Effector CD8-positive, alpha-beta T cell (primary cell): Measurements from ENCODE around the gene FANCC.

ENCODE experiments used
- DNase-seq: peaks from one replicate; lab custom pipeline; 2025; lab: John Stamatoyannopoulos, UW

FANCC gene

DNA sequence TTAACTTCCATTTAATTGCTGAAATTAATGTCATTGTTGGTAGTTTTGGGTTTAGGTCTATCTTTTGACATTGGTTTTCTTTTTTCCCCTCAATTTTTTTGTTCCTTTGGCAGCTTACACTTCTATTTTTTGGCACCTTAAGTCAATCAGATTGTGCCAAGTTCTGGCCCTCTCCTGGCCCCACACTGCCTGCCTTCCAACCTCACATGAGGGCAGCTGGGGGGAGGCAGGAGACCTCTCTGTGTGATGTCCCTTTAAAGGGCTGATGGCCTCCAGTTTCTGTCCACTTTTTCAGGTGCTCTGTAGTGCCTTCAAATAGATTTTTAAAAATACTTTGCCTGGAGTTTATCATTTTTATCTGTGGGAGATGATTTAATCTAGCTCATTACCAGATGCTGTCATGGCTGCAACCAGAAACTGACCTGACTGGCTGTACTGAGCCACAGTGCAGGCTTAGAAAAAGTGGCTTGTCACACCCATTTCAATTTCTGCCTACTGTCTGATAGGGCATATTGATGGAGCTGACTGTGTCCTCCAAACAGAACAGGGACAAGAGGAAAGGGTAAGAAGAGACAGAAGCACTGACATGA, 196.6 kb downstream of the FANCC start:
- no peak for DNase-seq

DNA sequence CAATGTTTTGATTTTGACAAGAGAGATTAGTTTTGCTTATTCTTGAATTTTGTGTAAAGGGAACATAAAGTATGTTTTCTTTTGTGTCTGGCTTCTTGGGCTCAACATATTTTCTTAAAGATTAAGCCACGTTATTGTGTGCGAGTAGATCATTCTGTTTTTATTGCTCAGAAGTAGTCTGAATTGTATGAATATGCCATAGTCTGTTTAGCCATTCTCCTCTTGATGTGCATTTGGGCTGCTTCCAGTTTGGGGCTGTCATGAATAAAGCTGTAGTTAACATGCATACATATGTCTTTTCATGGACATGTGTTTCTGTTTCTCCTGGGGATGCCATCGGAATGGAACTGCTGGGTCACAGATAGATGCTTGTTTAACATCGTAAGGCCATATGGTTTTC, 198.9 kb downstream of the FANCC start:
- DNase-seq, result no peak

DNA sequence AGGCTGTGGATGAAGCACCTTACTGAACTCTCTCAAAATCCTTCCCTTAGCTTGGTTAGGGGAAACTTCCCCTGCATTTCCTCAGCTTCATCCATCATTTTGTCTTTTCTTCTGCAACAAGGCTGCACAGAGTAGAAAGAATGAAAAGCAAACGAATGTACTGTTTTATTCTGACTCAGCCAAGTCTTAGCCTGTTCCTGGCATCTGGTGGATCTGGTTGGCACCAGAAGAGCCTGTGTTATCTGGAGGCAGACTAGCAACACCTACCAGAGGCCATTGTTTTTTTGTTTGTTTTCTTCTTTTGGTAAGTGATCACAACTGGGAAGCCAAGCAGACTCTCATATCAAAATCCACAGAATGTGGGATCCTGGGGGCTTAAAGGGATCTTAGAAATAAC, 200.7 kb downstream of the FANCC start:
- DNase-seq, result no peak

DNA sequence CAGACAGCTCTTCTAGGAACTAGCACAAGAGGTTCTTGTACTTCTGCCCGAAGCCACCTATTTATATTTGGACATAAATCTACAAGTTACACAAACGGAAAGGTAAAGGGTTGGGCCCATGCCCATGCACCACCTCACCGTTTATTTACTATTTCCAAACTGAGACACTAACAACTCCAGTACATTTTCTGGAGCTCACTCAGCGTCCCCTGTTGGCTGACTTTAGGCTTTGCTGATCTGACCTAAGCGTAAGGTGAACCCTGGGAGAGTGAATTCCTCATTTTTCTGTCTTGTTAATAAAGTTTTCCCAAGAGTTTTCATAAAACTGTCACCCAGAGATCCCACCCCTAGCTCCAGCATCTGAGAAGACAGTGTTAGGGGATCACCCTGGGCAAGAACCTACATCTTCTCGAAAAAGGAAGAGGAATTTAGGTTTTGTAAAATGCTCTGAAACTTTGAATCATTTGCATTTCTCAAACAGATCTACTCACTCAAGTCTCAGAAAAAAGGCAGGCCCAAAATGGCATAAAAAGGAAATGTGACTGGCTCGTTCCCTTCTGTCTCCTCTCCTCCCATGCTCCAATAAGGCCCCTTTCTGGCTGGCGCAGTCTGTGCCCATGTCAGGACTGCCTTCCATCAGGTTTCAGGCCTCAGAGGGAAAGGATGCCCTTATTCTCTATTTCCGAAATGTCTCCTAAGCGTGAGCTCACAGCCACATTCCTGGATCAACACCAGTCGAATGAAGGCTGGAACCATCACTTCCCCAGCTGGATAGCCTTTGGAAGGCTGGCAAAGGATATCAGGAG, 201.3 kb downstream of the FANCC start:
- DNase-seq, result no peak

DNA sequence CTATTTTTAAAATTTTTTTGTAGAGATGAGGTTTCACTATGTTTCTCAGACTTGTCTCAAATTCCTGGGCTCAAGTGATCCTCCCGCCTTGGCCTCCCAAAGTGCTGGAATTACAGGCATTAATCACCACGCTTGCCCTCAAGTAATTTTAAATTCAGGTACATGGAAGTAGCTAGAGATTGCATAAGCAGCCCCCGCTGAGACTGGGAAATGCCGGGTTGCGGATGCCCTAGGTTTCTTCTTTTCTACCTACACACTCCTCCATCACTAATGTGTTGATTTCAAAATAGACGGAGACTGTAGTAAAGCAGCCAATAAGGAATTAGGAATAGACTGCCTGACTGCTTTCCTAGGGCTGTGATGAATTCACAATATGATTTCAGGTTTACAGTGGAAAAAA, 202.4 kb downstream of the FANCC start:
- no peak for DNase-seq

DNA sequence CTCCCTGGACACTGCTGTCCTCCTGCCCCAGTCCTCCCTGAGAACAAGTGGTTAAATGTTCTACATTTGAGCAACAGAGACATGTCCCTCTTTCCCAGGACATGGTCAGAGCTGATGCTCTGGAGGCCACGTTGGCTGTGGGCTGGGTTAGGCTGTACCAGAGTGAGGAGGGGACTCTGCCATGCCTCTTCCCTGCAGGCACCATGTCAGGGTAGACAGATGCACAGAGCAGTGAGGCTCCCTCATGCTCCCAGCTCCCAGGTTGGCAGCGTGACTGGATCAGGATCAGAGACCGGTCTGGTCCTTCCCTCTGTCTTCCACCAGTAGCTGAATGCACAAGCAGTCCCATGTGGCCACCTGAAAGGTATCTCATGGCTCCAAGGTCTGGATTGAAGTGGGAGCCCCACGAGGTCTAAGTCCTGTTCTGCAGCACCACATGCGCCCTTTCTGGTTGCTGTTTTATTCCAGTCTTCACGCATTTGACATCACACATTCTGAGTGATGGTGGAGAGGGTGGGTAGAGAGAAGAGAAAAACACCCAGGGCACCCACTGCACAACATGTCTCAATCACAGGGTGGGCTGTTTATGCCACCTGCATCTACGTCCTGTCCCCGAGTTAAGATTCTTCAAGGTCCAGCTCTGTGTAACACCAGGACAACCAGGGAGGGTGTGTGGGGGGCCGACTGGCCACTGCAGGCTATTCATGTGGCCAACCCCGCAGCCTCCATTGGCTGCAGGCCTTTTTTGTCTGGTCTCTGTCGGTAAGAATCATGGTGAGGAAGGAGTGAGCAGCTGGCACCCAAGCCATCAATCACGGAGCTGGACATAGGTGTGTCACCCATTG, 204.9 kb downstream of the FANCC start:
- DNase-seq, result no peak

DNA sequence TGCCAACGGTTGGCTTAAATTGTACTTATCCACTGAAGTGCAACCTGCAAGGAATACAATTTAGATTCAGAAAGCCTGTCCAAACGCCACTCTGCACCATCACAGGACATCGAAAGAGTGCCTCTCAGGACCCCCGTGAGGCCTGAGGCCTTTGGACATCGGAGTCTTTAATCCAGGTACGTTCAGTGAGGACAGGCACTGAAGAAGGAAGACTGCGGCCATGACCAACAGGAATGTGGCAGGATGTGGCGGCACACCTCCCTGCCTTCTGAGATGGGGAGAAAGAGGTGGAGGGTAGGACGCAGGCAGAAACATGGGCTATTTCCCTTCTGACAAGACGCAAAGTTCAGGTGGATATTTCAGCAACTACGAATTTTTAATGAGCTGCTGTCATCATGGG, 205.8 kb downstream of the FANCC start:
- DNase-seq, result no peak

DNA sequence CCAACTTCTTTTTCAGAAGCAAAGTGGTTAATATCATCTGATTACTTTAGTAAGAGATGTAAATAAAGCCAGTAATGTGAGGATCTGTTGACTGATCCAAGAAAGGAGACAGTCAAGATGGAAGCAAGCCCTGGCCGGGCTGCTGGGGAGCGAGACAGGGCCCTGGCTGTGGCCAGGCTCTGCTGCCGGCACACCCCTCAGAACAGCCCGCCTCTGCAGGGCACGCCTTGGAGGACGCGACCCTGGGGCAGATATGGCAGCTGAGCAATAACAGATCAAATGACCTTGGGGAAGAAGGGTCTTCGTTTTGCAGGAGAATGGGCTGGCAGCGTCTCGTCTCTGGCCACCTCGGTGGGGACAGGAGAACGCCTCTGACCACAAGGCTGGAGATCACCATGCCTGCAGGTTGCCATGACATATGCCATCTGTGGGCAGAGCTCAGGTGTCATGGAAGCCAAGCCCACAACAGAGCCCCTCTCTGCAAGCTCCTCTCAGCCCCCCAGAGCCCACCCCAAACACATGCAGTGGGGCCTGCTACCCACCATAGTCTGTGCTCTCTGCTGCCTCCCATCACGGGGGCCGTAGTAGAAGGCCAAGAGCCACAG, 206.5 kb downstream of the FANCC start:
- DNase-seq, result no peak

DNA sequence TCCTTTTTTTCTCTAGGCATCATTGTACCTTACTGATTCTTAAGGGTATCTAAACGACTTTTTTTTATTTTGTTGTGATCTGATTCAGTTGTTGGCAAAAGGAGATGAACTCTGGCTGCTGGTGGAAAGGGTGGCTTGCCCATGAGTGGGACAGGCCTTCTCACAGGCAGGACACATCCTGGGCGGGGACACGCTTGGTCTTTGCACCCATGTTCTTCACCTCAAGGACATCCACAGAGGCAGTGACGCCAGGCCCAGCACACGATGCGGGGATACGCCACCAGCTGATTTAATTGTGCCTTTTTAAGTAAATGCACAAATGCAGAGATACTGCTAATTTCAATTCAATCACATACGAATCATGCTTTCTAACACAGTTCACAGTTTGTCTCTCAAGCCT, 208.1 kb downstream of the FANCC start:
- DNase-seq, result no peak

DNA sequence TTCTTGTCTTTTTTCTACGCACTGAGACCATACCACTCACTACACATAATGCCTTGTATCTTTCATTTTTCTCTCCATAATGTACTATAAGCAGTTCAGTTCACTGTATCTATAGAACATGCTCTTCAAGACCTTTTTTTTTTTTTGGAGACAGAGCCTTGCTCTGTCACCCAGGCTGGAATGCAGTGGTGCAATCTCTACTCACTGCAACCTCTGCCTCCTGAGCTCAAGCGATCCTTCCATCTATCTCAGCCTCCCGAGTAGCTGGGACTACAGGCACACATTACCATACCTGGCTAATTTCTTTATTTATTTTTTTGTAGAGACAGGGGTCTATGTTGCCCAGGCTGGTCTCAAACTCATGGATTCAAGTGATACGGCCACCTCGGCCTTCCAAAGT, 208.7 kb downstream of the FANCC start:
- DNase-seq, result no peak

DNA sequence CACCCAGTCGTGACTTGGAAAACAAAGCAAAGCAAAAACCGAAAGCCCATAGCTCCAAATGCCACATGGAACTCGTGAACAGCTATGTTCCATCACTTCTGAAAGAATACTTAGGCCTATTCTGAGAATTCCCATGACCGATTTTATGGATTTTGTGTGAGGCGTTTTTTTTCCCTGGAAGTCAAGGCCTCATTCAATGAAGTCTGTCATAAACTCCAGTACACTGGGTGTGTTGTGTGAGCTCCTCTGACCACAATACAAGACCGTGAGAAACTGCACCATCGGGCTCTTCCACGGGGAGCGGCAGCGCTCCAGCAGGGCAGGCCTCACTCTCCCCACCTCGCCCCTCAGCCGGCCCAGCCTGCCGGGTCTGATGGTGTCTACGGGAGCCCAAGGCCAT, 209.5 kb downstream of the FANCC start:
- DNase-seq, result no peak

DNA sequence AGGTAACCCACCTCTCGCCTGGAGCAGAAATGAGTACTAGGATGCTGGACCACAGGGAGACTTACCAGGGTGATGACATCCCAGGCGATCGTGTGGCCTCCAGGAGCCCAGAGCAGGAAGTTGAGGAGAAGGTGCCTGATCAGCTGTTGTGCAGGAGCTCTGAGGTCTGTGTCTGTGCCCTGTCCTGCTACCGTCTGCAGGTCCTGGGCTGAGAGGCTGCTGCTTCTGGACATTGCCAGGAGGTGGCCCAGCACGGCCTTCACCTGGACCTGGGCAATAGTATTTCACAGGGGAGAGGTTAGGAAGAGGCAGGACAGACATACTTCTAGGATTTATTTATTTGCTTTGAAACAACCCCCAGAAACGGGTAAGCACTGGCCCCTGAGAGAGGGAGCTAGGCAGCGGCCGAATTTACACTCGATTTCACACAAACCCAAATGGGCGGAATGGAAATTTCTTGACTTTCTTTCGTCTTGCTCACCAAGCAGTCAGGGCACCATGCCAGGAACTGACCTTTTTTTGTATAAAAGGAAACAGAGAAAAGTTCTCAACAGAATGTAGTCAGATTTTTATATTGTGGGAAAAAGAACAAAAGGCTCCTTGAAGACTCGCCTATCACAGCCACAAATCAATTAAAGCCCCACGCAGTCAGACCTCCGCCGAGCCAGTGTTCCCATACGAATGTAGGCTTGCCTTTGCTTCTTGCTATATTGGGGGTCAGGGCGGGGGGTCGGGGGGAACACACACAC, 210.3 kb downstream of the FANCC start:
- no peak for DNase-seq

DNA sequence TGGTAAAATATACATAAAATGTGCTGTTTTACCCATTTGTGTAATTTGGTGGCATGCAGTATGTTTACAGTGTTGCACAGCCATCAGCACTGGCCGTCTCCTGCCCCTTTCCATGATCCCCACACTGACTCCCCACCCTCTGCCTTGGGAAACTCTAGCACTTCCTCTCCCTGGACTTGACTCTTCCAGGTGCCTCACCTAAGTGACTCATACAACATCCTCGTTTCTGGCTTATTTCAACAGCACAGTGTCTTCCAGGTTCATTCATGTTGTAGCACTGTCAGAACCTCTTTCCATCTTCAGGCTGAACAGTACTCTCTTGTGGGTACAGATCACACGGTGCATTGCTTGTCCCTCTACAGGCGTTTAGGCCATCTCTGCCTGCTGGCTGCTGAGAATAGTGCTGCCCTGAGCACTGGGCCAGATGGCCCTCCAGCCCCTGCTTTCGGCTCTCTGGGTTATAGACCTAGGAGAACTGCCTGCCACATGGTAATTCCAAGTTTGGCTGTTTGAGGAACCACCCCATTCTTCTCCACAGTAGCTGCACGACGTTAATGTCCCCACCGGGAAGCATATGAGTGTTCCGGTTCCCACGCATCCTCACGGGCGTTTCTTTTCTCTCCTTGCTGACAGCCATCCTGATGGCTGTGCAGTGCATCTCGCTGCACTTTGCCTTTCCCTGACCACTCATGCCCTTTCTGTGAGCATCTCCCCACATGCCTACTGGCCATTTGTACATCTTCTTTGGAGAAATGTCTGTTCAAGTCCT, 211.8 kb downstream of the FANCC start:
- DNase-seq, result no peak

DNA sequence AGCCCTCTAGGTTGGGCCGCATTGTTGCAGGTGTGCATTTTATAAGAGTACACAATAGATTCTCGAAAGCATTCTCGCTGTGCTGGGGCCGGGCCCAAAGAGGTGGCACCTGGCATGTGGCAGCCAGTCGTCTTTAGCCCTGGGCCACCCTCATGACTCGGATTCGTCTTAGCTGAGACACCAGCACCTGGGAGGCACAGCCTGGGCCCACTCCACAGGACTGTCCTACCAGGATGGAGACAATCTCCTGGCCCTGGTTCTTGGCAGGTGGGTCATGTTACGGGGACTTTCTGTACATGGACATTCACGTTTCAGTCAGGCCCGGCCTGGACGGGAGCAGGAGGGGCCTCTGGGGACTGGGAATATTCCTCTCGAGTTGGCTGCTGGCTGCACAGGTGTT, 212.5 kb downstream of the FANCC start:
- DNase-seq, result no peak

DNA sequence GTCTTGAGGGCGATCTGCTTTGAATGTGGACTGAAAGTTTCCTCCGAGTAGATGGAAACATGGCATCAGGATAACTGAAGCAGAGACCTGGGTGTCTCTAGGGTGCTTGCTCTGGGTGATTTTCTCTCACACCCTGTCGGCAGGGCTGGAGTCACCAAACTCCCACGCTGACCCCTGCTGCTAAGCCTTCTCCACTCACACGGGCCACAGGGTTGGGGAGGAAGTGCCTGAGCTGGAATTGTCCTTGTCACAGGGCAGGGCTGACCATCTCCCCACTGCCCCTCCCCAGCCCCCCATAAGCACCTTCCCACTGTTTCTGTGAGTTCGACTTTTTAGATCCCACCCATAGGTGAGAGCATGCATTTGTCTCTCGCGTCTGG, 212.9 kb downstream of the FANCC start:
- no peak for DNase-seq

DNA sequence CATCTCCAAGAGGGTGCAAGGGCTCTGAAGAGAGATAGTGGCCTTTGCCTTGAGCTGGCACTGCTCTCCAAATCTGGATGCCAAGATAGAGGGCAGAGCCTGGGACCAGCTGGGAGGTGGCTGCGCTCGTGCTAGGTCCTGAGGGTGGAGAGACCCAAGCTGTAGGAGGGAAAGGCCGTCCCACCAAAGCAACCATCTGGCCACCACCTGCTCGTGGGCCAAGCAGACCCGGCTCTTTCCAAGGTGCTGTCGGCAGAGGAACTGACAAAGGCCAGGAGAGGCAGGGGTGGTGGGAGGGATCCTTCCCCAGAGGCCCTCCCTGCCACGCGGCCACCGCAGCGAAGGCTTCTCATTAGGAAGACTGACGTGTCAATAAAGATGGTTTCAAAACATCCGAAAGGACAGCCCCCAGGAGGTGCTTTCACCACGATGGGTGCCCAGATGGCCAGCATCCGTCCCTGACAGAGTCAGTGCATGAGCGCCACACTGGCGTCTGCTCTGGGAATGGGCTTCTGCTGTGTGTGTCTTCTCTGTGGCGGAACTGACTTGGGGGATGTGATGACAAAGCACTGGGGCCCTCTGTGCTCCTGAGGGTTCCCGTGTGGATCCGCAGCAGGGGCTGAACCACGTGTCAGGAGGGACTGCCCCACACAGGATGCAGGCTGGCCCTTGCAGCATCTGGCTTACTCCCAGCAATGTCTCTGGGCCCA, 213.5 kb downstream of the FANCC start:
- DNase-seq, result no peak

DNA sequence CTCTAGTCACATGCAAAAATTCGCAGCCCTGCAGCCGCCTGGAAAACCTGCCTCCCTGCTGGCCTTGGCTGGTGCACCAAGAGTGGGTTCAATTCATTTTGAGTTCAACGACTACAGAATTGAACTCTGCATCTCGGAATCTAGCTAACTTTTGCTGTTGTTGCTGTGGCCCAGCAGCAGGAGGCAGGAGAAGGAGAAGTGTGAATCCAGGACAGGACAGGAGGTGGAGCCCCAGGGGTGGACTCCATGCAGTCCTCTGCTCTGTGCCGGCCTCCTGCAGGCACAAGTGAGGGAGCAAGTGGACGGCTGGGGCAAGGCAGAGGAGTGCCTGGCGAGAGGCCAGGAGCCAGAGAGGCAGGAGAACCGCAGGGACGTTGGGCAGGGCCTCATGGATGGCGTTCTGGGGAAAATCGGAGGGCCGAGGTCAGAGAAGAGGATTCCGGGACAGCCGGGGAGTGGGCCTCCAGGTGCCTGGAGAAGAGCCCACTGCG, 214.2 kb downstream of the FANCC start:
- no peak for DNase-seq

DNA sequence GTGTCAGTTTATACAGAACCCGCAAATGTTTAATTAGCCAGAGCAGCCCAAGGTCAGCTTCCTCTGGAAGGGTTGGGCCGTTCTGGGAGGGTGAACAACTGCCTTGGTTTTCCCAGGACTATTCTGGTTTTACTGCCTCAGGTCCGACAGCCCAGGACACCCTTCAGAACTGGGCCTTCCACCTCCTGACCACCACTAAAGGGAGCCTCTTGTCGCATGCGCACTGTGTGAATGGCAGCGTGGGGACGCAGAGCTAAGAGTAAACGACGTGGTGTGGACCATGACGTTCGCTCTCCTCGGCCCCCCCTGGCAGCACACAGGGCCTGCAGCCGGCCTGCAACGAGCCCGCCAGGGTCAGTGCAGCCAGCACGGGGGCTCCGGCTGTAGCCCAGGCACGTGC, 214.9 kb downstream of the FANCC start:
- DNase-seq, result no peak

DNA sequence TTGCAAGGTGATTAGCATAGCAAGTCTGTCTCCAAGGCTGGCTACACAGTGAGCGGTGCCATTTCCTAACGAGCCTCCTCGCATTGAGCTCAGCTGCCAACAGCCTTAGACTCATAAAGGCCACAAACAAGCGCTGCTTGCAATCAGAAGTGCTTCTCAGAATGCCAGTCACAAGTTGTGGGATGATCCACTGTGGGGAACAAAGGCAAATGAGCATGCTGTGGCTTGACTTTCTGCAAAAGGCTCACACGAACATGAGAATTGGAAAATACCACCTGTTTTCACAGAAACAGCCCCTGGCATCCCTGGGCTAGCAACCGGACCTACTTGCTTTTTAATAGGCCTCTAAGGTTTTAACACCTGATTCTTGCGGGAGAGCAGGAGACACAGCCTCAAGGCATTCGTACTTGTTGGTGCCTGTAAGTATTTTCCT, 215.5 kb downstream of the FANCC start:
- no peak for DNase-seq

DNA sequence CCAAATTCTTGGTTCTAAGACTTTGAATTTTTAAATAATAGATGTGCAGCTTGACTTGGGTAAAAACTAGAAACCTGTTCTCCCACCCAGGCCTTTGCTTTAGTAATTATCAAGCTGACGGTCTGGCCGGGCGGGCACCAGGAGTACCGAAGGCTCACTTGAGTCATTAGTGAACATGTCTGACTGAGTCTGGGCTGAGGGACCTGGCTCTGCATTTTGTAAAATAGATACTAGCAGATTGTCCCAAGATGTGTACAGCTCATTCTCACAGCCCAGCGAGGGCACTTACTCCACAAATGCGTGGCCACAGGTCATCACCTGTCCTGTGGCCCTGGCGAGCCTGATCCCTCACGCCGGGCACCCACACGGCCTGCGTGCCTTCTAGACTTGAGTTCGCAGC, 216.2 kb downstream of the FANCC start:
- no peak for DNase-seq
